Keratinocyte (primary cell): ENCODE results near the gene GALNT2. TPM values are rescaled to one million over a fixed set of nuclear protein-coding genes. Genes with fewer than 3 reads are reported as not detected.

Experiments used
- DNase-seq: peaks from one replicate; pipeline ENCODE4 v3.0.0-alpha.2; 2011; ENCODE audit warnings: low read depth, missing footprints, low spot score
- FAIRE-seq: peaks from 2 replicates; lab custom pipeline; 2011; peaks lifted over from hg19 to GRCh38; lab: Jason Lieb, UNC
- H2AFZ ChIP-seq: 2 replicates; pipeline ENCODE4 v1.6.0; 2012; ENCODE audit warnings: low read length, control low read depth, inconsistent platforms; ENCODE audit not compliant: control insufficient read depth
- H3K27ac ChIP-seq: 2 replicates; pipeline ENCODE4 v1.5.1; 2011; ENCODE audit warnings: low read length; ENCODE audit not compliant: control insufficient read depth, insufficient read depth
- H3K27me3 ChIP-seq: 3 replicates; pipeline ENCODE4 v1.6.0; 2011; ENCODE audit warnings: low read length; ENCODE audit not compliant: control insufficient read depth, insufficient read depth; ENCODE audit errors: extremely low read depth
- H3K36me3 ChIP-seq, 2 experiments: 2 replicates in 1 of 2; 3 replicates in 1 of 2; pipeline ENCODE4 v1.5.1; 2011; ENCODE audit warnings: low read length in 2 of 2, mild to moderate bottlenecking in 1 of 2; ENCODE audit not compliant: control insufficient read depth in 2 of 2, insufficient read depth in 2 of 2; ENCODE audit errors: extremely low read depth in 1 of 2
- H3K4me1 ChIP-seq: 3 replicates; pipeline ENCODE4 v1.5.1; 2011; ENCODE audit warnings: low read length; ENCODE audit not compliant: control insufficient read depth, insufficient read depth; ENCODE audit errors: extremely low read depth
- H3K4me2 ChIP-seq: 3 replicates; pipeline ENCODE4 v1.6.0; 2011; ENCODE audit warnings: low read depth, low read length; ENCODE audit not compliant: control insufficient read depth, insufficient read depth; ENCODE audit errors: extremely low read depth
- H3K4me3 ChIP-seq, 3 experiments: fragments of 200-600 bp in 1 of 3; sonication (generic) in 1 of 3; 2 replicates in 2 of 3; 3 replicates in 1 of 3; pipeline ENCODE4 v1.5.1; 2011 to 2016; ENCODE audit warnings: low read length in 3 of 3, mild to moderate bottlenecking in 3 of 3, control low read depth in 2 of 3, inconsistent platforms in 1 of 3, low read depth in 1 of 3, mixed read lengths in 1 of 3, mixed run types in 1 of 3, moderate library complexity in 1 of 3; ENCODE audit not compliant: control insufficient read depth in 2 of 3, insufficient read depth in 2 of 3; ENCODE audit errors: extremely low read depth in 1 of 3
- H3K79me2 ChIP-seq: 2 replicates; pipeline ENCODE4 v1.6.0; 2012; ENCODE audit warnings: low read length; ENCODE audit not compliant: control insufficient read depth, insufficient read depth
- H3K9ac ChIP-seq: 3 replicates; pipeline ENCODE4 v1.6.0; 2011; ENCODE audit warnings: low read length; ENCODE audit not compliant: control insufficient read depth, insufficient read depth; ENCODE audit errors: extremely low read depth
- H3K9me1 ChIP-seq: 3 replicates; pipeline ENCODE4 v1.6.0; 2011; ENCODE audit warnings: low read length; ENCODE audit not compliant: control insufficient read depth, insufficient read depth; ENCODE audit errors: extremely low read depth
- H3K9me3 ChIP-seq: 2 replicates; pipeline ENCODE4 v1.5.1; 2012; ENCODE audit warnings: low read depth, low read length; ENCODE audit not compliant: control insufficient read depth
- H4K20me1 ChIP-seq: 3 replicates; pipeline ENCODE4 v1.6.0; 2011; ENCODE audit warnings: low read length; ENCODE audit not compliant: control insufficient read depth, insufficient read depth; ENCODE audit errors: extremely low read depth
- CTCF ChIP-seq, 3 experiments: IDR thresholded peaks in 1 of 3; conservative IDR thresholded peaks in 1 of 3; optimal IDR thresholded peaks in 1 of 3; 2 replicates in 2 of 3; 3 replicates in 1 of 3; pipeline versions ENCODE3 to v1.5.1; 2011; ENCODE audit warnings: low read length in 3 of 3, mild to moderate bottlenecking in 3 of 3, moderate library complexity in 2 of 3, control low read depth in 1 of 3, inconsistent platforms in 1 of 3; ENCODE audit not compliant: insufficient read depth in 2 of 3; ENCODE audit errors: extremely low read depth in 1 of 3
- EZH2 ChIP-seq: IDR thresholded peaks from one replicate; pipeline ENCODE4 v1.6.1; 2012; ENCODE audit warnings: inconsistent platforms, mild to moderate bottlenecking, low read length, moderate library complexity
- dilution Hi-C: fragments of 300-500 bp; cut with MboI; formaldehyde crosslinking; loops from one replicate; pipeline ENCODE4 v1.7.0; 2020; ENCODE audit warnings: low sequenced_read_pairs; ENCODE audit not compliant: extremely low pct_ligation_motif_present
- polyA plus RNA-seq, 5 experiments: library from polyadenylated mRNA; depleted of rRNA in 3 of 5; stranded (reverse) in 3 of 5; stranded (forward) in 1 of 5; unstranded in 1 of 5; fragments of >200 nt; gene quantifications; 1 replicate in 1 of 5; 2 replicates in 3 of 5; 3 replicates in 1 of 5; pipeline versions ENCODE4 v1.2.1 to v1.2.3, GENCODE V29; 2011 to 2012; ENCODE audit warnings: missing spikeins in 2 of 5, low read depth in 1 of 5, low replicate concordance in 1 of 5

GALNT2 gene
- polyA plus RNA-seq, 1 donor (not counting 4 experiments of a cell fraction or from before 2014, with no cell fraction given), result 61.7 TPM

DNA sequence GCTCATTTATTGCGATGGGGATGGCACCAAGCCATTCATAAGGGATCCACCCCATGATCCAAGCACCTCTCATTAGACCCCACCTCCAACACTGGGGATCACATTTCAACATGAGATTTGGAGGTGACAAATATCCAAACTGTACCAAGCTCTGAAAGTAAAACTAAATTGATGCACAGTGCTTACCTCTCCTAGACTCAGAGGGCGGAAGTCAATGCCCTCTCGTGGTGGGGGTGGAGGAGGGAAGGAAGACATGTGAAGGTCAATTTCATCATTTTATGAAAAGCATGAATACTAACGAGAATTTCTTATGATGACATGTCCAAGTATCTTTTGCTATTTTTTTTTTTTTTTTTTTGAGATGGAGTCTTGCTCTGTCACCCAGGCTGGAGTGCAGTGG is 239.1 kb downstream of the GALNT2 start:
- H3K9me3 ChIP-seq, result no peaks in the 10 kb centered on the region
- no peak overlapping the region for H3K9ac ChIP-seq
- dilution Hi-C loops, result no loop called here
- DNase-seq (no peak), FAIRE-seq (no peak)
- H3K4me3 ChIP-seq, result no peak overlapping the region
- no peaks in the 10 kb centered on the region for H3K79me2 ChIP-seq
- H2AFZ ChIP-seq, result no peak overlapping the region
- no peaks in the 10 kb centered on the region for H3K27me3 ChIP-seq
- H3K4me2 ChIP-seq, result no peak overlapping the region
- no peaks in the 10 kb centered on the region for H4K20me1 ChIP-seq
- no peak overlapping the region for H3K27ac ChIP-seq
- H3K36me3 ChIP-seq, result no peaks in the 10 kb centered on the region
- H3K4me1 ChIP-seq, result peaks cover 11% of the 10 kb centered on the region
- no peaks in the 10 kb centered on the region for H3K9me1 ChIP-seq
- TF ChIP-seq CTCF (optimal IDR thresholded peaks at IDR 0.05 in 1 of 3, IDR thresholded peaks at IDR 0.05 in 1 of 3, conservative IDR thresholded peaks at IDR 0.05 in 1 of 3; ENCODE audit: extremely low read depth in 1 of 3, insufficient read depth in 2 of 3, low read length in 3 of 3), result no peak
- TF ChIP-seq EZH2, result no peak

DNA sequence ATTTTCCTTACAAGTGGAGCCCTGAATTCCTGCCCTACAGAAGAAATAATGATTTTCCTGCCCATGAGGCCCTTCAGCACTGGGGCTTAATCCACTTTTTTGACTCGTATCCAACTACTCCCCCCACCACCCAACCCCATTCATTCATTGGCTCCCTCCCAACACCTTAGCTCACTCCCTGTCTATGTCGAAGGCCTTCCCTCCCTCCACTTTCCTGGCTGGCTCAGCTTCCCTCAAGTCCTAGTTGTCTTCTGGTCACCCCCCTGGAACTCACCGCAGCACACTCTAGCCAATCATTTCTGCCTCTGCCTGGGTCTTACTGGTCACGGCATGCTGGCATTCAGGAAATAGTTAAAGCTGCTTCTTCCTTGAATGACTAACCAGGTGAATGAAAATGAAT is 240.2 kb downstream of the GALNT2 start:
- Histone ChIP-seq H3K79me2 (no peaks in the 10 kb centered on the region), H3K9me1 (no peaks in the 10 kb centered on the region), H3K4me3 (no peak overlapping the region), H3K4me1 (peaks cover 11% of the 10 kb centered on the region), H3K9me3 (no peaks in the 10 kb centered on the region), H3K9ac (no peak overlapping the region), H3K27ac (no peak overlapping the region), H2AFZ (no peak overlapping the region), H3K27me3 (no peaks in the 10 kb centered on the region), H3K4me2 (no peak overlapping the region), H4K20me1 (no peaks in the 10 kb centered on the region), H3K36me3 (no peaks in the 10 kb centered on the region)
- dilution Hi-C loops, result no loop called here
- TF ChIP-seq EZH2 (no peak), CTCF (optimal IDR thresholded peaks at IDR 0.05 in 1 of 3, IDR thresholded peaks at IDR 0.05 in 1 of 3, conservative IDR thresholded peaks at IDR 0.05 in 1 of 3; ENCODE audit: extremely low read depth in 1 of 3, insufficient read depth in 2 of 3, low read length in 3 of 3) (no peak)
- FAIRE-seq, result no peak
- no peak for DNase-seq
